NCI-H1694 treated with DMSO at 0.1 percent for 48 hours (cell line): Measurements from ENCODE around the gene PPP6R2.
"Not testable (repeated sequence)": the region's sequence is repeated elsewhere in the genome, so short reads cannot be mapped to it uniquely, and the experiment has no call there.

ENCODE experiments used
- DNase-seq: peaks from one replicate; lab custom pipeline; 2025; lab: John Stamatoyannopoulos, UW

The PPP6R2 gene

GRCh38 chr22:50318356-50318697, 24.8 kb upstream of the PPP6R2 start:
- no peak for DNase-seq

- DNase-seq = no peak
These were observed 24.3 kb upstream of the PPP6R2 start for GRCh38 chr22:50318698-50319411.

- no peak for DNase-seq
These were observed 23.6 kb upstream of the PPP6R2 start for GRCh38 chr22:50319503-50319951.

GRCh38 chr22:50320116-50320515, 23.0 kb upstream of the PPP6R2 start:
- no peak for DNase-seq

- DNase-seq = no peak
These were observed 22.3 kb upstream of the PPP6R2 start for GRCh38 chr22:50320671-50321325.

- not testable (repeated sequence) for DNase-seq
These were observed 20.6 kb upstream of the PPP6R2 start for GRCh38 chr22:50322382-50323104.

GRCh38 chr22:50323900-50324299, 19.2 kb upstream of the PPP6R2 start:
- DNase-seq = no peak

- DNase-seq = no peak
These were observed 17.5 kb upstream of the PPP6R2 start for GRCh38 chr22:50325444-50326224.

- no peak for DNase-seq
These were observed 16.7 kb upstream of the PPP6R2 start for GRCh38 chr22:50326225-50326955.

GRCh38 chr22:50326956-50327710, 16.0 kb upstream of the PPP6R2 start, which contains the start of gene DENND6B:
TSS of gene DENND6B (minus strand) at chr22:50327012. CDS start at chr22:50326988, 24 bp downstream.
- peak; percentile 73 for DNase-seq

- no peak for DNase-seq
These were observed 15.5 kb upstream of the PPP6R2 start for GRCh38 chr22:50327711-50328019.

GRCh38 chr22:50329236-50329635, 13.9 kb upstream of the PPP6R2 start:
- no peak for DNase-seq

GRCh38 chr22:50334433-50334832, 8.7 kb upstream of the PPP6R2 start:
- not testable (repeated sequence) for DNase-seq

- no peak for DNase-seq
These were observed 5.7 kb upstream of the PPP6R2 start for GRCh38 chr22:50337262-50338041.

GRCh38 chr22:50338042-50338573, 5.0 kb upstream of the PPP6R2 start:
- no peak for DNase-seq

GRCh38 chr22:50338860-50339462, 4.2 kb upstream of the PPP6R2 start:
- DNase-seq = no peak

- no peak for DNase-seq
These were observed 2.9 kb upstream of the PPP6R2 start for GRCh38 chr22:50339945-50340879.

GRCh38 chr22:50341977-50342650, 1.0 kb upstream of the PPP6R2 start:
- DNase-seq = peak; percentile 94
